D721Med (cell line): ENCODE measurements around the gene TRAPPC13.

Experiments
- DNase-seq: peaks from one replicate; pipeline ENCODE4 v3.0.0; 2011; ENCODE audit warnings: low spot score; ENCODE audit not compliant: insufficient read length
- FAIRE-seq: peaks from 2 replicates; lab custom pipeline; 2011; peaks lifted over from hg19 to GRCh38; lab: Jason Lieb, UNC
- CTCF ChIP-seq: IDR thresholded peaks from 2 replicates; pipeline ENCODE4 v1.5.1; 2012; ENCODE audit warnings: mild to moderate bottlenecking, control low read depth; ENCODE audit not compliant: insufficient read depth; ENCODE audit errors: missing control alignments

Gene TRAPPC13

GRCh38 chr5:65707663-65708062 is 82.8 kb downstream of the TRAPPC13 start:
- TF ChIP-seq CTCF: no peak
- FAIRE-seq: no peak

GRCh38 chr5:65708145-65708544 is 83.3 kb downstream of the TRAPPC13 start:
- no peak for TF ChIP-seq CTCF
- FAIRE-seq: no peak
- DNase-seq: no peak

More at GRCh38 chr5:65707663-65708062, 82.8 kb downstream of the TRAPPC13 start:
- DNase-seq: no peak
